Epithelial cell of proximal tubule (primary cell): Measurements from ENCODE around the gene F13B. TPM values are rescaled to one million over a fixed set of nuclear protein-coding genes. Genes with fewer than 3 reads are reported as not detected.

Experiments used
- DNase-seq: peaks from one replicate; pipeline ENCODE4 v3.0.0-alpha.2; 2011; ENCODE audit warnings: low read depth
- H3K4me3 ChIP-seq: 2 replicates; pipeline ENCODE4 v1.5.1; 2011; ENCODE audit warnings: low read depth, mild to moderate bottlenecking, low read length
- CTCF ChIP-seq: conservative IDR thresholded peaks from 2 replicates; pipeline ENCODE4 v1.5.1; 2012; ENCODE audit warnings: low read depth, mild to moderate bottlenecking, low read length
- total RNA-seq: library from RNA; depleted of rRNA; stranded (reverse); fragments of >200 nt; gene quantifications from 2 replicates; pipeline ENCODE4 v1.2.3, GENCODE V29; 2015

Gene F13B
- total RNA-seq, 1 donor from 2014 or later, result not detected

- no peak for DNase-seq
Observed at GRCh38 chr1:197096137-197096536, 29.1 kb upstream of the F13B start.

GRCh38 chr1:197093226-197093885, 26.3 kb upstream of the F13B start:
- no peak for TF ChIP-seq CTCF
- no peak overlapping the region for H3K4me3 ChIP-seq
- DNase-seq, result no peak

More at GRCh38 chr1:197096137-197096536, 29.1 kb upstream of the F13B start:
- no peak for TF ChIP-seq CTCF
- no peak overlapping the region for H3K4me3 ChIP-seq

- DNase-seq, result no peak
- TF ChIP-seq CTCF, result no peak
- H3K4me3 ChIP-seq, result no peak overlapping the region
Observed at GRCh38 chr1:197092491-197093023, 25.5 kb upstream of the F13B start.

GRCh38 chr1:197083474-197083873, 16.4 kb upstream of the F13B start:
- no peak for DNase-seq

GRCh38 chr1:197081117-197081753, 14.2 kb upstream of the F13B start:
- no peak for DNase-seq
- no peak overlapping the region for H3K4me3 ChIP-seq
- no peak for TF ChIP-seq CTCF

More at GRCh38 chr1:197083474-197083873, 16.4 kb upstream of the F13B start:
- no peak overlapping the region for H3K4me3 ChIP-seq
- no peak for TF ChIP-seq CTCF

- DNase-seq, result no peak
- no peak for TF ChIP-seq CTCF
- no peak overlapping the region for H3K4me3 ChIP-seq
Observed at GRCh38 chr1:197080323-197080722, 13.3 kb upstream of the F13B start.

GRCh38 chr1:197076585-197076984, 9.5 kb upstream of the F13B start:
- H3K4me3 ChIP-seq, result no peak overlapping the region
- TF ChIP-seq CTCF, result no peak
- DNase-seq, result no peak
